ENCODE results near the gene NTN1.

Gene NTN1

GRCh38 chr17:9169116-9169515 lies 147.8 kb downstream of the NTN1 start:
- no peak overlapping the region for H3K9ac ChIP-seq (ENCODE audit: low read length in 5 of 5)
- H3K4me1 ChIP-seq (ENCODE audit: control insufficient read depth in 5 of 5, insufficient read depth in 5 of 5, low read length in 5 of 5) = peaks cover 0 to 13% (median 0%) of the 10 kb centered on the region in 5 donors
- H3K36me3 ChIP-seq (ENCODE audit: control insufficient read depth in 5 of 5, insufficient read depth in 5 of 5, low read length in 5 of 5) = no peaks in the 10 kb centered on the region
- no peak overlapping the region for H3K4me3 ChIP-seq (ENCODE audit: low read depth in 1 of 5, low read length in 5 of 5)
- H3K27me3 ChIP-seq (ENCODE audit: control insufficient read depth in 5 of 5, insufficient read depth in 4 of 5, low read length in 5 of 5) = no peaks in the 10 kb centered on the region
- peaks cover 0 to under 1% (median under 1%) of the 10 kb centered on the region in 5 donors for H3K9me3 ChIP-seq (ENCODE audit: control insufficient read depth in 5 of 5, low read length in 5 of 5)
- no peak overlapping the region for H3K27ac ChIP-seq (ENCODE audit: low read depth, low read length)

- Histone ChIP-seq H3K4me1 (ENCODE audit: control insufficient read depth in 5 of 5, insufficient read depth in 5 of 5, low read length in 5 of 5) (peaks cover 0 to 10% (median 0%) of the 10 kb centered on the region in 5 donors), H3K27ac (ENCODE audit: low read depth, low read length) (no peak overlapping the region), H3K36me3 (ENCODE audit: control insufficient read depth in 5 of 5, insufficient read depth in 5 of 5, low read length in 5 of 5) (no peaks in the 10 kb centered on the region), H3K9me3 (ENCODE audit: control insufficient read depth in 5 of 5, low read length in 5 of 5) (peaks cover 0 to 10% (median 7%) of the 10 kb centered on the region in 5 donors), H3K4me3 (ENCODE audit: low read depth in 1 of 5, low read length in 5 of 5) (no peak overlapping the region), H3K27me3 (ENCODE audit: control insufficient read depth in 5 of 5, insufficient read depth in 4 of 5, low read length in 5 of 5) (no peaks in the 10 kb centered on the region), H3K9ac (ENCODE audit: low read length in 5 of 5) (no peak overlapping the region)
Observed at GRCh38 chr17:9170336-9170735, 149.0 kb downstream of the NTN1 start.

GRCh38 chr17:9170853-9171252 lies 149.5 kb downstream of the NTN1 start:
- Histone ChIP-seq H3K36me3 (ENCODE audit: control insufficient read depth in 5 of 5, insufficient read depth in 5 of 5, low read length in 5 of 5) (no peaks in the 10 kb centered on the region), H3K27me3 (ENCODE audit: control insufficient read depth in 5 of 5, insufficient read depth in 4 of 5, low read length in 5 of 5) (no peaks in the 10 kb centered on the region), H3K9ac (ENCODE audit: low read length in 5 of 5) (no peak overlapping the region), H3K4me1 (ENCODE audit: control insufficient read depth in 5 of 5, insufficient read depth in 5 of 5, low read length in 5 of 5) (peaks cover 0 to 10% (median 1%) of the 10 kb centered on the region in 5 donors), H3K9me3 (ENCODE audit: control insufficient read depth in 5 of 5, low read length in 5 of 5) (peaks cover 0 to 10% (median 7%) of the 10 kb centered on the region in 5 donors), H3K27ac (ENCODE audit: low read depth, low read length) (no peak overlapping the region), H3K4me3 (ENCODE audit: low read depth in 1 of 5, low read length in 5 of 5) (no peak overlapping the region)

- Histone ChIP-seq H3K4me3 (ENCODE audit: low read depth in 1 of 5, low read length in 5 of 5) (no peak overlapping the region), H3K4me1 (ENCODE audit: control insufficient read depth in 5 of 5, insufficient read depth in 5 of 5, low read length in 5 of 5) (peaks cover 0 to 10% (median 1%) of the 10 kb centered on the region in 5 donors), H3K9me3 (ENCODE audit: control insufficient read depth in 5 of 5, low read length in 5 of 5) (peaks cover 0 to 10% (median 7%) of the 10 kb centered on the region in 5 donors), H3K36me3 (ENCODE audit: control insufficient read depth in 5 of 5, insufficient read depth in 5 of 5, low read length in 5 of 5) (no peaks in the 10 kb centered on the region), H3K27me3 (ENCODE audit: control insufficient read depth in 5 of 5, insufficient read depth in 4 of 5, low read length in 5 of 5) (no peaks in the 10 kb centered on the region), H3K9ac (ENCODE audit: low read length in 5 of 5) (no peak overlapping the region), H3K27ac (ENCODE audit: low read depth, low read length) (no peak overlapping the region)
Observed at GRCh38 chr17:9173386-9173983, 152.2 kb downstream of the NTN1 start.

- H3K27me3 ChIP-seq (ENCODE audit: control insufficient read depth in 5 of 5, insufficient read depth in 4 of 5, low read length in 5 of 5) = peaks cover 0 to 5% (median 0%) of the 10 kb centered on the region in 5 donors
- H3K36me3 ChIP-seq (ENCODE audit: control insufficient read depth in 5 of 5, insufficient read depth in 5 of 5, low read length in 5 of 5) = no peaks in the 10 kb centered on the region
- no peak overlapping the region for H3K9ac ChIP-seq (ENCODE audit: low read length in 5 of 5)
- peaks cover 0 to 10% (median 1%) of the 10 kb centered on the region in 5 donors for H3K4me1 ChIP-seq (ENCODE audit: control insufficient read depth in 5 of 5, insufficient read depth in 5 of 5, low read length in 5 of 5)
- H3K9me3 ChIP-seq (ENCODE audit: control insufficient read depth in 5 of 5, low read length in 5 of 5) = peaks cover 0 to 10% (median 7%) of the 10 kb centered on the region in 5 donors
- H3K4me3 ChIP-seq (ENCODE audit: low read depth in 1 of 5, low read length in 5 of 5) = no peak overlapping the region
- H3K27ac ChIP-seq (ENCODE audit: low read depth, low read length) = no peak overlapping the region
Observed at GRCh38 chr17:9174312-9174711, 153.0 kb downstream of the NTN1 start.

- H3K4me3 ChIP-seq (ENCODE audit: low read depth in 1 of 5, low read length in 5 of 5) = no peak overlapping the region
- no peak overlapping the region for H3K9ac ChIP-seq (ENCODE audit: low read length in 5 of 5)
- peaks cover 0 to 10% (median 7%) of the 10 kb centered on the region in 5 donors for H3K9me3 ChIP-seq (ENCODE audit: control insufficient read depth in 5 of 5, low read length in 5 of 5)
- no peaks in the 10 kb centered on the region for H3K36me3 ChIP-seq (ENCODE audit: control insufficient read depth in 5 of 5, insufficient read depth in 5 of 5, low read length in 5 of 5)
- H3K27me3 ChIP-seq (ENCODE audit: control insufficient read depth in 5 of 5, insufficient read depth in 4 of 5, low read length in 5 of 5) = peaks cover 0 to 7% (median 0%) of the 10 kb centered on the region in 5 donors
- no peak overlapping the region for H3K27ac ChIP-seq (ENCODE audit: low read depth, low read length)
- peaks cover 0 to 10% (median 1%) of the 10 kb centered on the region in 5 donors for H3K4me1 ChIP-seq (ENCODE audit: control insufficient read depth in 5 of 5, insufficient read depth in 5 of 5, low read length in 5 of 5)
Observed at GRCh38 chr17:9174779-9175574, 153.7 kb downstream of the NTN1 start.

- Histone ChIP-seq H3K36me3 (ENCODE audit: control insufficient read depth in 5 of 5, insufficient read depth in 5 of 5, low read length in 5 of 5) (no peaks in the 10 kb centered on the region), H3K4me1 (ENCODE audit: control insufficient read depth in 5 of 5, insufficient read depth in 5 of 5, low read length in 5 of 5) (peaks cover 0 to 10% (median 1%) of the 10 kb centered on the region in 5 donors), H3K4me3 (ENCODE audit: low read depth in 1 of 5, low read length in 5 of 5) (no peak overlapping the region), H3K9ac (ENCODE audit: low read length in 5 of 5) (no peak overlapping the region), H3K27me3 (ENCODE audit: control insufficient read depth in 5 of 5, insufficient read depth in 4 of 5, low read length in 5 of 5) (peaks cover 0 to 7% (median 3%) of the 10 kb centered on the region in 5 donors), H3K27ac (ENCODE audit: low read depth, low read length) (no peak overlapping the region), H3K9me3 (ENCODE audit: control insufficient read depth in 5 of 5, low read length in 5 of 5) (peaks cover 0 to 10% (median 7%) of the 10 kb centered on the region in 5 donors)
Observed at GRCh38 chr17:9175700-9176467, 154.6 kb downstream of the NTN1 start.

GRCh38 chr17:9177212-9177611 lies 155.9 kb downstream of the NTN1 start:
- Histone ChIP-seq H3K27me3 (ENCODE audit: control insufficient read depth in 5 of 5, insufficient read depth in 4 of 5, low read length in 5 of 5) (peaks cover under 1 to 8% (median 3%) of the 10 kb centered on the region in 5 donors), H3K27ac (ENCODE audit: low read depth, low read length) (no peak overlapping the region), H3K9me3 (ENCODE audit: control insufficient read depth in 5 of 5, low read length in 5 of 5) (peaks cover 0 to 10% (median 7%) of the 10 kb centered on the region in 5 donors), H3K9ac (ENCODE audit: low read length in 5 of 5) (no peak overlapping the region), H3K4me3 (ENCODE audit: low read depth in 1 of 5, low read length in 5 of 5) (no peak overlapping the region), H3K4me1 (ENCODE audit: control insufficient read depth in 5 of 5, insufficient read depth in 5 of 5, low read length in 5 of 5) (peaks cover 0 to 10% (median 1%) of the 10 kb centered on the region in 5 donors), H3K36me3 (ENCODE audit: control insufficient read depth in 5 of 5, insufficient read depth in 5 of 5, low read length in 5 of 5) (no peaks in the 10 kb centered on the region)

GRCh38 chr17:9178319-9178718 lies 157.0 kb downstream of the NTN1 start:
- Histone ChIP-seq H3K4me3 (ENCODE audit: low read depth in 1 of 5, low read length in 5 of 5) (no peak overlapping the region), H3K9me3 (ENCODE audit: control insufficient read depth in 5 of 5, low read length in 5 of 5) (peaks cover 0 to 10% (median 7%) of the 10 kb centered on the region in 5 donors), H3K27ac (ENCODE audit: low read depth, low read length) (no peak overlapping the region), H3K27me3 (ENCODE audit: control insufficient read depth in 5 of 5, insufficient read depth in 4 of 5, low read length in 5 of 5) (peaks cover 2 to 10% (median 6%) of the 10 kb centered on the region in 5 donors), H3K9ac (ENCODE audit: low read length in 5 of 5) (no peak overlapping the region), H3K4me1 (ENCODE audit: control insufficient read depth in 5 of 5, insufficient read depth in 5 of 5, low read length in 5 of 5) (peaks cover 0 to 10% (median 1%) of the 10 kb centered on the region in 5 donors), H3K36me3 (ENCODE audit: control insufficient read depth in 5 of 5, insufficient read depth in 5 of 5, low read length in 5 of 5) (no peaks in the 10 kb centered on the region)

Measured in subcutaneous abdominal adipose tissue (tissue), 5 donors.